ENCODE data around the gene IFITM5.

Gene IFITM5

GRCh38 chr11:299081-299891 lies at the start of gene IFITM5:
Gene IFITM5 (minus strand): TSS chr11:299526. CDS start chr11:299490, 36 bp downstream.
- no peak for DNase-seq (ENCODE audit: low read depth, low spot score)
- Histone ChIP-seq H3K9ac (ENCODE audit: insufficient read length) (no peak within 1 kb of the TSS), H3K27ac (no peak within 1 kb of the TSS), H3K9me3 (ENCODE audit: low read depth, low read length) (no peaks in the 10 kb centered on the region), H3K4me3 (no peak within 1 kb of the TSS), H3K36me3 (ENCODE audit: insufficient read depth, low read length) (no peaks in the 10 kb centered on the region)
- no peak for TF ChIP-seq POLR2AphosphoS5 (IDR thresholded peaks at IDR 0.05; ENCODE audit: borderline replicate concordance, low read depth, low read length)

- TF ChIP-seq FOXP2 (optimal IDR thresholded peaks at IDR 0.05; ENCODE audit: control extremely low read depth, extremely low read length, insufficient read depth), result no peak
- TF ChIP-seq POLR2AphosphoS5 (IDR thresholded peaks at IDR 0.05; ENCODE audit: borderline replicate concordance, low read depth, low read length), result no peak
- TF ChIP-seq EZH2 (IDR thresholded peaks at IDR 0.05), result no peak
- H3K36me3 ChIP-seq (ENCODE audit: insufficient read depth, low read length), result no peaks in the 10 kb centered on the region
- H3K9ac ChIP-seq (ENCODE audit: insufficient read length), result no peak overlapping the region
- H3K9me3 ChIP-seq (ENCODE audit: low read depth, low read length), result no peaks in the 10 kb centered on the region
- no peak overlapping the region for H3K4me3 ChIP-seq
- no peak for DNase-seq (ENCODE audit: low read depth, low spot score)
- no peak overlapping the region for H3K27ac ChIP-seq
Observed at GRCh38 chr11:346529-346928, 47.2 kb upstream of the IFITM5 start.

- no peaks in the 10 kb centered on the region for H3K9me3 ChIP-seq (ENCODE audit: low read depth, low read length)
- no peak overlapping the region for H3K9ac ChIP-seq (ENCODE audit: insufficient read length)
- no peaks in the 10 kb centered on the region for H3K36me3 ChIP-seq (ENCODE audit: insufficient read depth, low read length)
- TF ChIP-seq POLR2AphosphoS5 (IDR thresholded peaks at IDR 0.05; ENCODE audit: borderline replicate concordance, low read depth, low read length) (no peak), FOXP2 (optimal IDR thresholded peaks at IDR 0.05; ENCODE audit: control extremely low read depth, extremely low read length, insufficient read depth) (no peak), EZH2 (IDR thresholded peaks at IDR 0.05) (no peak)
- no peak for DNase-seq (ENCODE audit: low read depth, low spot score)
- 0 out of 2 replicates have a peak overlapping the region, but pooled peaks have one; percentile 31 for H3K27ac ChIP-seq
- no peak overlapping the region for H3K4me3 ChIP-seq
Observed at GRCh38 chr11:344836-345578, 45.7 kb upstream of the IFITM5 start.

- DNase-seq (ENCODE audit: low read depth, low spot score), result peak; percentile 62
- H3K9me3 ChIP-seq (ENCODE audit: low read depth, low read length), result no peaks in the 10 kb centered on the region
- H3K4me3 ChIP-seq, result no peak overlapping the region
- no peak for TF ChIP-seq EZH2 (IDR thresholded peaks at IDR 0.05)
- TF ChIP-seq POLR2AphosphoS5 (IDR thresholded peaks at IDR 0.05; ENCODE audit: borderline replicate concordance, low read depth, low read length), result no peak
- no peak for TF ChIP-seq FOXP2 (optimal IDR thresholded peaks at IDR 0.05; ENCODE audit: control extremely low read depth, extremely low read length, insufficient read depth)
- no peaks in the 10 kb centered on the region for H3K36me3 ChIP-seq (ENCODE audit: insufficient read depth, low read length)
- peak overlapping the region; percentile 63 for H3K9ac ChIP-seq (ENCODE audit: insufficient read length)
- peak overlapping the region; percentile 94 for H3K27ac ChIP-seq
Observed at GRCh38 chr11:342328-342727, 43.0 kb upstream of the IFITM5 start.

- Histone ChIP-seq H3K9ac (ENCODE audit: insufficient read length) (no peak overlapping the region), H3K4me3 (no peak overlapping the region), H3K36me3 (ENCODE audit: insufficient read depth, low read length) (no peaks in the 10 kb centered on the region), H3K9me3 (ENCODE audit: low read depth, low read length) (no peaks in the 10 kb centered on the region), H3K27ac (no peak overlapping the region)
- no peak for DNase-seq (ENCODE audit: low read depth, low spot score)
- no peak for TF ChIP-seq FOXP2 (optimal IDR thresholded peaks at IDR 0.05; ENCODE audit: control extremely low read depth, extremely low read length, insufficient read depth)
- no peak for TF ChIP-seq EZH2 (IDR thresholded peaks at IDR 0.05)
- TF ChIP-seq POLR2AphosphoS5 (IDR thresholded peaks at IDR 0.05; ENCODE audit: borderline replicate concordance, low read depth, low read length), result no peak
Observed at GRCh38 chr11:340539-341512, 41.5 kb upstream of the IFITM5 start.

- no peak overlapping the region for H3K4me3 ChIP-seq
- H3K9me3 ChIP-seq (ENCODE audit: low read depth, low read length), result no peaks in the 10 kb centered on the region
- TF ChIP-seq EZH2 (IDR thresholded peaks at IDR 0.05), result no peak
- no peak for TF ChIP-seq POLR2AphosphoS5 (IDR thresholded peaks at IDR 0.05; ENCODE audit: borderline replicate concordance, low read depth, low read length)
- TF ChIP-seq FOXP2 (optimal IDR thresholded peaks at IDR 0.05; ENCODE audit: control extremely low read depth, extremely low read length, insufficient read depth), result no peak
- H3K36me3 ChIP-seq (ENCODE audit: insufficient read depth, low read length), result no peaks in the 10 kb centered on the region
- H3K9ac ChIP-seq (ENCODE audit: insufficient read length), result no peak overlapping the region
- no peak overlapping the region for H3K27ac ChIP-seq
- DNase-seq (ENCODE audit: low read depth, low spot score), result no peak
Observed at GRCh38 chr11:339963-340362, 40.6 kb upstream of the IFITM5 start.

- no peaks in the 10 kb centered on the region for H3K36me3 ChIP-seq (ENCODE audit: insufficient read depth, low read length)
- H3K9ac ChIP-seq (ENCODE audit: insufficient read length), result no peak overlapping the region
- no peaks in the 10 kb centered on the region for H3K9me3 ChIP-seq (ENCODE audit: low read depth, low read length)
- no peak overlapping the region for H3K4me3 ChIP-seq
- no peak for TF ChIP-seq EZH2 (IDR thresholded peaks at IDR 0.05)
- no peak for TF ChIP-seq POLR2AphosphoS5 (IDR thresholded peaks at IDR 0.05; ENCODE audit: borderline replicate concordance, low read depth, low read length)
- no peak overlapping the region for H3K27ac ChIP-seq
- DNase-seq (ENCODE audit: low read depth, low spot score), result no peak
Observed at GRCh38 chr11:337711-338110, 38.4 kb upstream of the IFITM5 start.

Measured in SK-N-MC (cell line).